ENCODE data around the gene NIT2.
A peak's percentile ranks its signal among the peaks of the same experiment; 100 is the strongest.
"Not testable (repeated sequence)": the region's sequence is repeated elsewhere in the genome, so short reads cannot be mapped to it uniquely, and the experiment has no call there.

Gene NIT2

GRCh38 chr3:100335434-100335833 is 877 bp downstream of the NIT2 start:
- DNase-seq (ENCODE audit: extremely low spot score, insufficient read length, low read depth), result peak; percentile 17
- peak; percentile 36 for FAIRE-seq

GRCh38 chr3:100336229-100336628 is 1.7 kb downstream of the NIT2 start:
- not testable (repeated sequence) for DNase-seq (ENCODE audit: extremely low spot score, insufficient read length, low read depth); FAIRE-seq

- no peak for FAIRE-seq
- DNase-seq (ENCODE audit: extremely low spot score, insufficient read length, low read depth), result no peak
Measured at GRCh38 chr3:100338911-100339310, 4.4 kb downstream of the NIT2 start.

GRCh38 chr3:100339786-100340185 is 5.2 kb downstream of the NIT2 start:
- no peak for FAIRE-seq
- DNase-seq (ENCODE audit: extremely low spot score, insufficient read length, low read depth), result no peak

- FAIRE-seq (no peak), DNase-seq (ENCODE audit: extremely low spot score, insufficient read length, low read depth) (no peak)
Measured at GRCh38 chr3:100340527-100340926, 6.0 kb downstream of the NIT2 start.

- FAIRE-seq (no peak), DNase-seq (ENCODE audit: extremely low spot score, insufficient read length, low read depth) (no peak)
Measured at GRCh38 chr3:100348727-100349126, 14.2 kb downstream of the NIT2 start.

GRCh38 chr3:100351770-100352169 is 17.2 kb downstream of the NIT2 start:
- FAIRE-seq; DNase-seq (ENCODE audit: extremely low spot score, insufficient read length, low read depth): not testable (repeated sequence)

GRCh38 chr3:100352296-100353231 is 18.0 kb downstream of the NIT2 start:
- DNase-seq (ENCODE audit: extremely low spot score, insufficient read length, low read depth) (no peak), FAIRE-seq (no peak)

- FAIRE-seq (no peak), DNase-seq (ENCODE audit: extremely low spot score, insufficient read length, low read depth) (no peak)
Measured at GRCh38 chr3:100354850-100355249, 20.3 kb downstream of the NIT2 start.

GRCh38 chr3:100358413-100358812 is 23.9 kb downstream of the NIT2 start:
- no peak for DNase-seq (ENCODE audit: extremely low spot score, insufficient read length, low read depth)
- FAIRE-seq, result no peak

GRCh38 chr3:100359035-100359434 is 24.5 kb downstream of the NIT2 start:
- no peak for FAIRE-seq
- no peak for DNase-seq (ENCODE audit: extremely low spot score, insufficient read length, low read depth)

- DNase-seq (ENCODE audit: extremely low spot score, insufficient read length, low read depth), result no peak
- FAIRE-seq, result no peak
Measured at GRCh38 chr3:100360757-100361496, 26.4 kb downstream of the NIT2 start.

GRCh38 chr3:100361897-100362296 is 27.3 kb downstream of the NIT2 start:
- no peak for FAIRE-seq
- DNase-seq (ENCODE audit: extremely low spot score, insufficient read length, low read depth), result no peak

GRCh38 chr3:100364421-100364820 is 29.9 kb downstream of the NIT2 start:
- no peak for FAIRE-seq

GRCh38 chr3:100366424-100366823 is 31.9 kb downstream of the NIT2 start:
- DNase-seq (ENCODE audit: extremely low spot score, insufficient read length, low read depth) (no peak), FAIRE-seq (no peak)

More at GRCh38 chr3:100364421-100364820, 29.9 kb downstream of the NIT2 start:
- DNase-seq (ENCODE audit: extremely low spot score, insufficient read length, low read depth), result no peak

GRCh38 chr3:100368441-100368840 is 33.9 kb downstream of the NIT2 start:
- DNase-seq (ENCODE audit: extremely low spot score, insufficient read length, low read depth) (no peak), FAIRE-seq (no peak)

- no peak for DNase-seq (ENCODE audit: extremely low spot score, insufficient read length, low read depth)
- FAIRE-seq, result no peak
Measured at GRCh38 chr3:100370756-100371155, 36.2 kb downstream of the NIT2 start.

GRCh38 chr3:100374521-100374920 is 40.0 kb downstream of the NIT2 start:
- DNase-seq (ENCODE audit: extremely low spot score, insufficient read length, low read depth), result no peak
- no peak for FAIRE-seq

- no peak for FAIRE-seq
Measured at GRCh38 chr3:100376301-100376700, 41.7 kb downstream of the NIT2 start.

GRCh38 chr3:100384733-100385525 is 50.4 kb downstream of the NIT2 start:
- FAIRE-seq, result no peak
- DNase-seq (ENCODE audit: extremely low spot score, insufficient read length, low read depth), result no peak

More at GRCh38 chr3:100376301-100376700, 41.7 kb downstream of the NIT2 start:
- no peak for DNase-seq (ENCODE audit: extremely low spot score, insufficient read length, low read depth)

Data from GM18507 (cell line).